ENCODE measurements around the gene SCAF11. TPM values are rescaled to one million over a fixed set of nuclear protein-coding genes. Genes with fewer than 3 reads are reported as not detected.

SCAF11 gene
- total and polyA plus RNA-seq, 10 of the 15 experiments (the other 5 are each of a cell fraction or from before 2014, with no cell fraction given), result 42.0 to 153 (median 100) TPM

DNA sequence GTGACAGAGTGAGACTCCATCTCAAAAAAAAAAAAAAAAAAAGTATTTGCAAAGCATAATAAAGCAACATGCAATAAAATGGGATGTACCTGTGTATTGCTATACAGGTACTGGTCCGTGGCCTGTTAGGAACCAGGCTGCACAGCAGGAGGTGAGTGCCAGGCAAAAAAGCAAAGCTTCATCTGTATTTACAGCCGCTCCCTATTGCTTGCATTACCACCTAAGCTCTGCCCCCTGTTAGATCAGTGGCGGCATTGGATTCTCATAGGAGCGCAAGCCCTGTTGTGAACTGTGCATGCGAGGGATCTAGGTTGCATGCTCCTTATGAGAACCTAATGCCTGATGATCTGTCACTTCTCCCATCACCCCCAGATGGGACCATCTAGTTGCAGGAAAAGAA is 113.3 kb downstream of the SCAF11 start (continued):
- TF ChIP-seq IRF3 (IDR thresholded peaks at IDR 0.05), result no peak

GRCh38 chr12:45872446-45872845 is 117.9 kb downstream of the SCAF11 start:
- no peaks in the 10 kb centered on the region for H4K20me1 ChIP-seq (ENCODE audit: control insufficient read depth, insufficient read depth)
- ChIA-PET SMC1A (ENCODE audit: uncharacterized antibody, unreplicated experiment) (interaction anchor here (1.1 to 1.3 kb wide), 2 partner anchors 24 to 32 kb away, joined by 3 to 4 read pairs; no protein-coding TSS in a partner anchor), POLR2A (no interaction called here), RAD21 (ENCODE audit: unreplicated experiment) (no interaction called here), CTCF (interaction anchor here (0.8 kb wide), 1 partner anchor 31 kb away, joined by 3 read pairs; no protein-coding TSS in a partner anchor)
- H3K36me3 ChIP-seq (ENCODE audit: control insufficient read depth in 2 of 2, insufficient read depth in 2 of 2, low read length in 1 of 2), result peaks cover 4 to 5% of the 10 kb centered on the region in 2 experiments; a peak in 3 of 4 replicates
- BruUV-seq (replicated peaks), result no TSS peak
- H2AFZ ChIP-seq (ENCODE audit: control insufficient read depth, low read depth, low read length), result no peak overlapping the region
- in situ Hi-C loops (cut with MboI) (no loop called here), intact Hi-C loops (cut with micrococcal nuclease; ENCODE audit: unreplicated experiment) (no loop called here)
- H3K27ac ChIP-seq (ENCODE audit: control insufficient read depth, insufficient read depth), result no peak overlapping the region
- 88% methylated on average over 7 of the region's 7 CpGs for WGBS (ENCODE audit: insufficient coverage, insufficient replicate concordance, low lambda C conversion rate, missing lambda C conversion rate)
- H3K9ac ChIP-seq (ENCODE audit: control insufficient read depth, insufficient read depth, low read length), result no peak overlapping the region
- H3K9me3 ChIP-seq (replicated peaks; ENCODE audit: control insufficient read depth, insufficient read depth, low read length), result no peaks in the 10 kb centered on the region
- no peak overlapping the region for H3K4me2 ChIP-seq (ENCODE audit: control insufficient read depth, insufficient read depth)
- DNase-seq (ENCODE audit: low read depth, low spot score) (no peak), ATAC-seq (no peak), FAIRE-seq (no peak)
- no peak overlapping the region for H3K4me3 ChIP-seq
- no peaks in the 10 kb centered on the region for H3K27me3 ChIP-seq (replicated peaks in 1 of 2; ENCODE audit: control insufficient read depth in 2 of 2, insufficient read depth in 2 of 2, low read length in 1 of 2)
- no peaks in the 10 kb centered on the region for H3K4me1 ChIP-seq (ENCODE audit: control insufficient read depth, insufficient read depth, low read length)
- no peaks in the 10 kb centered on the region for H3K79me2 ChIP-seq (ENCODE audit: control insufficient read depth, insufficient read depth, low read length)
- no peak for TF ChIP-seq CREB1 (IDR thresholded peaks at IDR 0.05; ENCODE audit: low read depth)

Small RNA genes lying within 50 kb of the gene (small RNA-seq; reads per million reads assigned to genes)
- gene RN7SL246P, result not detected
